ENCODE measurements around the gene TCF4.

DNA sequence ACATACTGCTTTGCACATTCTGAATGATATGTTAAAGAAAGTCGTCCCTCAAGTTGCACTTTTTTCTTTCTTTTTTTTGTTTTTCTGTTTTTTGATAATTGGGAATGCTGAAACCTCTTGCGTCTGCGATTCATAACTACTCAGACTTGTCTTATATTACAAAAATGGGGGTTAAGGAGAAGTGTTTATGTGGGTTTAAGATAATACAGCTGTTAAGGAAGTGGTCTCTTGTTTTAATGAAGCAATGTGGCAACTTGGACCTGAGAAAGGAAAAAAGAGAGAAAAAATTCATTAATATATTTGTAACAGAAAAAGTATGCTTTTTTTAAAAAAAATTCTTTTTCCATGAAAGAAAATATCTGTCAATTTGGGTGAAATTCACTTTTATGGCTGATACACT, 360.2 kb downstream of the TCF4 start:
- TF ChIP-seq POLR2A (IDR thresholded peaks at IDR 0.05; ENCODE audit: low read depth, low read length) (no peak), POLR2AphosphoS5 (IDR thresholded peaks at IDR 0.05; ENCODE audit: low read depth, low read length) (no peak), TAF1 (IDR thresholded peaks at IDR 0.05; ENCODE audit: low read depth, low read length) (no peak), POU2F2 (IDR thresholded peaks at IDR 0.05; ENCODE audit: low read depth, low read length) (no peak)
